GM12872 (cell line): ENCODE data around the gene HTR2C.

Source experiments
- TF ChIP-seq, protein P1 (sequence below): IDR thresholded peaks from 3 replicates; pipeline ENCODE4 v1.5.1; 2011; ENCODE audit warnings: low read depth, mild to moderate bottlenecking, low read length, moderate library complexity; ENCODE audit not compliant: insufficient read depth

The HTR2C gene

DNA sequence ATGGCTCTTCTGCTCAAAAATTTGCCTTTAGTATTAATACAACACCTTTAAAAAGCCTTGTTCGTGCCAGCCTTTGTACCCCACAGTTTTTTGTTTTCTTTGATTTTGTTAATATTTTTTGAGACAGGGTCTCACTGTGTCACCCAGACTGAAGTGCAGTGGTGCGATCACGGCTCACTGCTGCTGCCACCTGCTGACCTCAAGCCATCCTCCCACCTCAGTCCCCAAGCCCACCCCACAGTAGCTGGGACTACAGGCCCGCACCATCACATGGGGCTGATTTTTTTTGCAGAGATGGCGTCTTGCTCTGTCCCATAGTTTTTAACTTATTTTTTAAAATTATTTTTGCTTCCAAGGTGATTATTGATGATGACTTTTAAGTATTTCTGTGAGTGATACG, 134.0 kb downstream of the HTR2C start:
- TF ChIP-seq, protein P1, sequence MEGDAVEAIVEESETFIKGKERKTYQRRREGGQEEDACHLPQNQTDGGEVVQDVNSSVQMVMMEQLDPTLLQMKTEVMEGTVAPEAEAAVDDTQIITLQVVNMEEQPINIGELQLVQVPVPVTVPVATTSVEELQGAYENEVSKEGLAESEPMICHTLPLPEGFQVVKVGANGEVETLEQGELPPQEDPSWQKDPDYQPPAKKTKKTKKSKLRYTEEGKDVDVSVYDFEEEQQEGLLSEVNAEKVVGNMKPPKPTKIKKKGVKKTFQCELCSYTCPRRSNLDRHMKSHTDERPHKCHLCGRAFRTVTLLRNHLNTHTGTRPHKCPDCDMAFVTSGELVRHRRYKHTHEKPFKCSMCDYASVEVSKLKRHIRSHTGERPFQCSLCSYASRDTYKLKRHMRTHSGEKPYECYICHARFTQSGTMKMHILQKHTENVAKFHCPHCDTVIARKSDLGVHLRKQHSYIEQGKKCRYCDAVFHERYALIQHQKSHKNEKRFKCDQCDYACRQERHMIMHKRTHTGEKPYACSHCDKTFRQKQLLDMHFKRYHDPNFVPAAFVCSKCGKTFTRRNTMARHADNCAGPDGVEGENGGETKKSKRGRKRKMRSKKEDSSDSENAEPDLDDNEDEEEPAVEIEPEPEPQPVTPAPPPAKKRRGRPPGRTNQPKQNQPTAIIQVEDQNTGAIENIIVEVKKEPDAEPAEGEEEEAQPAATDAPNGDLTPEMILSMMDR, result peak; percentile 55

DNA sequence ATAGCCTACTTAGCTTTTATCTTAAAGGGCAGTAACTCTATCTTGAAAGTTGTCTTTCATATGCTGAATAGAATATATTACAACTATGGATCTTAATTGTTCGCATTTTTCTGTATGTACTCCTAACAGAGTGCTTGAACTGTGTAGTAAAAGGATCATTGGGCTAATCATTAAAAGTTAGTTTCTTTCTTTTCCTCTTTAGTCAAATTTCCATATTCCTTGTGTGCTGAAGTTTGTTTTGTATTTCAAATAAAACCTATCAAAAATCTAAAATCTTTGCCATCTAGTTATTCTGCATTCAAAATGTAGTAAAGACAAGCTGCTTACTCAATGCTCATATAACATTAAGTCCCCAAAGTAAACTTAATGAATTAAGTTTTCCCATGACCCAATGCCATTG, 182.7 kb downstream of the HTR2C start:
- TF ChIP-seq, protein P1, result no peak

DNA sequence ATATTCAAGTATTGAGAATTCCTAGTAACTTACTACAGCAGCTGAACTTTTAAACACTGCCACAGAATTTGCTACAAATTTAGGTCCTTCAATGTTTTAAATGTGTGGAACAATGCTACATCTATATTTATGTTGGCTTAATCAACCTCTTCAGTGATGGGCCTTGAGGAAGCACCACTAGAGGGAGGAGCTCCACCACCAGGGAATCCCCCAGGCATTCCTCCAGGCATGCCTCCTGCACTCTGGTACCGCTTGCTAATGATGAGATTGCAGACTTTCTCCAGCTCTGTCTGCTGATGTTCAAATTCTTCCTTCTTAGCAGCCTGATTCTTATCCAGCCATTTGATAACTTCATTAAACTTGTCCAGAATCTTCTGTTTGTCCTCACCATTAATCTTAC, 190.8 kb downstream of the HTR2C start:
- TF ChIP-seq, protein P1, result no peak

DNA sequence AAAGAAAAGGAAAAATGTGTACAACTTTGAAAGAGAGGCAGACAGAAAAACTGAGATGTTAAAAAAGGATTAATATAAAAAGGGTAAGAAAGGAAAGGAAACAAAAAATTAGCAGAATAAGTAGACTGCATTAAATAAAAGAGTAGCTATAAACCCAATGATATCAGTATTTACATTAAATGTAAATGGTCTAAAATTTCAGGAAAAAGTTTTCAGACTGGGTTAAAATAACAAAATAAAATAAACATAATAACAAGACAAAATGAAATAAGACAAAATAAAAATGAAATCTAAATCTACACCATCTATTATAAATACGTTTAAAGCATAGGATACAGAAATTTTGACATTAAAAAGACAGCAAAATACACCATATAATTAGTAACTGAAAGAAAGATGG, 199.0 kb downstream of the HTR2C start:
- TF ChIP-seq, protein P1, result no peak

DNA sequence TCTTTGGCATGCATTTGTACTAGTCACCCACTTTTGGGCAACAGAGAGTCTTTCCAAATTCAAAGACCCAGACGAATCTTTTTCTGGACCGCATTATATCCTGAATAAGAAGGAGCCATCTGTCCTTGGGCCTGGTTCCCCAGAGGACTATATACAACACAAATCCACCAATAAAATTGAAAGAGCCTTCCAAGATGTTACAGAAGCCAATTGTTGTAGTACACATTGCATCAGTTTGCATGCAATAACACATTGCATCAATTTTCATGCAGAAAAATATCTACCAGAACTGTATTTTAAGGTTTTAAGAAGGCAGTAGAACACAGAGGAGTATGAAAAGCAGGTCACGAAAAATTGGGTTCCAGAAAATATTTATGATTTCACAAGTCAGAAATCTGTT, 203.2 kb downstream of the HTR2C start:
- TF ChIP-seq, protein P1, result no peak

DNA sequence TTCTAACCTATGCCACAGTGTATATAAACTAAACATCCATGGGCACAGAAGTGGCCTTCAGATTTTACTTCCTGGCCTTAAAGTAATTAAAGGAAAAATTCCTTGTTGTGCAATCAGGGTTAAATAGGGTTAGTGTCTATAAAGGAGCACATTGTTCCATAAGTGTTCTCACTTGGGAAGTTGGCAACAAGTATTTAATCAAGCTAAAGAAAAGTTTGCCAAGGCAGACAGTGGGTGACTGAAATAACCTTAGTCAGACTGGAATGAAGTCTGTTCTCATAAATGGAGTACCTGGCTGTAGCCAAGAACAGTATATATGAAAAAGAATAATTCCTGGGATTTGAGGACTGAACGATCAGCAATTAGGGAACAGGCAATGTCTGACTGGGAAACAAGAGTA, 213.6 kb downstream of the HTR2C start:
- TF ChIP-seq, protein P1, result no peak

DNA sequence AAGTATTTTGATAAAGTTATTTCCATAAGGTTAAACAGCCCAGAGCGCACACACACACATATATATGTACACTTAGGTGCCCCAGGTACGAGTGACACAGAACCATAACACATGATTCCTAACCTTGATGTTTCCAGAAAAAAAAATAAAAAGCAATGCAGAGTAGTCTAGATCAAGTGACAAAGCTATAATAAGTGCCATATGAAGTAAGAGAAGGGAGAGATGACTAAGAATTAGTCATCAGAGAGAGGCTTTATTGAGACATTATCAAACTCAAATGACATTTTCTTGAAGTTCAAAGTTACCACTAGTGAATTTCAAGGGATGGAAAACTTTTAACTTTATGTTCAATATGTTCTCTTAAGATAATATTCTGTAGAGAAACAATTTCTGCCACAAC, 215.0 kb downstream of the HTR2C start:
- TF ChIP-seq, protein P1, result no peak

DNA sequence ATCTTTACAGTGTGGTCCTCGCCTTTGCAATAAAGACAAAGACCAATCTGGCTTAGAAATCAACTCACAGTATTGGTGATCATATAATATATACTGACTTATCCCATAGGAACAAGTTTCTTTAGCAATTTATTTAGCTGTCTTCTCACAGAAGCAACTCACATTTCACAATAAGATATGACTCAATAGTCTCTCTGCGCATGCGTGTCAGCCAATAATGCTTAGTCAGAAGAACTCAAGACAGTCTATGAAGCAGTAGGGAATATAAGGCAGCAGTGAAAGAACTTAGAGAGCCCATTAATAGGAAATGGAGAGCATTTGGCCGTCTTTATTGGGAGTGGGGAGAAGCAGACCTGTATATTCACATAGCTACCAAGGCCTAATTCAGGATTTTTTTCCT, 216.8 kb downstream of the HTR2C start:
- TF ChIP-seq, protein P1, result no peak
